Stimulated activated naive CD8-positive, alpha-beta T cell treated with anti-CD3 and anti-CD28 coated beads, Interleukin-15, amount 100 ng/mL, for 72 hours (primary cell): ENCODE data around the gene XPNPEP3.

Experiments used
- ATAC-seq: fragments of 150-1000 bp; cut with Tn5 transposase; 2 replicates; pipeline ENCODE4 v1.10.0; 2021; ENCODE audit warnings: mild to moderate bottlenecking, moderate library complexity
- DNase-seq, 2 donors: peaks; one replicate each; pipeline ENCODE4 v3.0.0; 2021 to 2022
- H3K27ac Mint-ChIP-seq, 2 donors: one replicate each; pipeline ENCODE4 v1.8.0; 2022; ENCODE audit warnings: mild to moderate bottlenecking in 2 of 2, mixed read lengths in 2 of 2, moderate library complexity in 2 of 2
- H3K27me3 Mint-ChIP-seq: one replicate; pipeline ENCODE4 v1.8.0; 2022; ENCODE audit warnings: mixed read lengths
- H3K4me1 Mint-ChIP-seq: one replicate; pipeline ENCODE4 v1.8.0; 2022; ENCODE audit warnings: mild to moderate bottlenecking, mixed read lengths
- H3K4me3 Mint-ChIP-seq, 2 donors: one replicate each; pipeline ENCODE4 v1.8.0; 2022; ENCODE audit warnings: mild to moderate bottlenecking in 2 of 2, mixed read lengths in 2 of 2, moderate library complexity in 1 of 2
- H3K9me3 Mint-ChIP-seq, 2 donors: one replicate each; pipeline ENCODE4 v1.8.0; 2022; ENCODE audit warnings: mixed read lengths in 2 of 2

XPNPEP3 gene

GRCh38 chr22:40953471-40953870 lies 96.5 kb downstream of the XPNPEP3 start:
- H3K9me3 Mint-ChIP-seq: no peaks in the 10 kb centered on the region
- H3K27me3 Mint-ChIP-seq: no peaks in the 10 kb centered on the region
- ATAC-seq (no peak), DNase-seq (no peak)
- H3K27ac Mint-ChIP-seq: peak overlapping the region in 1 of 2 donors; percentile 37
- H3K4me1 Mint-ChIP-seq: peaks cover 26% of the 10 kb centered on the region
- peak overlapping the region; percentile 99 for H3K4me3 Mint-ChIP-seq

- Mint-ChIP-seq H3K9me3 (no peaks in the 10 kb centered on the region), H3K27me3 (no peaks in the 10 kb centered on the region), H3K27ac (peak overlapping the region; percentile 29 to 67), H3K4me1 (peaks cover 32% of the 10 kb centered on the region), H3K4me3 (no peak overlapping the region)
- DNase-seq (no peak), ATAC-seq (no peak)
Measured at GRCh38 chr22:40954113-40954512, 97.2 kb downstream of the XPNPEP3 start.

GRCh38 chr22:40955571-40955970 lies 98.6 kb downstream of the XPNPEP3 start:
- no peak overlapping the region for H3K27ac Mint-ChIP-seq
- no peak overlapping the region for H3K4me3 Mint-ChIP-seq
- no peak for DNase-seq
- no peaks in the 10 kb centered on the region for H3K9me3 Mint-ChIP-seq
- no peaks in the 10 kb centered on the region for H3K27me3 Mint-ChIP-seq
- ATAC-seq: no peak
- peaks cover 39% of the 10 kb centered on the region for H3K4me1 Mint-ChIP-seq

GRCh38 chr22:40957601-40958000 lies 100.7 kb downstream of the XPNPEP3 start:
- ATAC-seq (no peak), DNase-seq (no peak)
- H3K9me3 Mint-ChIP-seq: no peaks in the 10 kb centered on the region

GRCh38 chr22:40958299-40958698 lies 101.4 kb downstream of the XPNPEP3 start:
- Mint-ChIP-seq H3K27me3 (no peaks in the 10 kb centered on the region), H3K27ac (peak overlapping the region in 1 of 2 donors; percentile 16)

More at GRCh38 chr22:40957601-40958000, 100.7 kb downstream of the XPNPEP3 start:
- peaks cover 41% of the 10 kb centered on the region for H3K4me1 Mint-ChIP-seq
- H3K4me3 Mint-ChIP-seq: no peak overlapping the region
- no peaks in the 10 kb centered on the region for H3K27me3 Mint-ChIP-seq
- H3K27ac Mint-ChIP-seq: no peak overlapping the region

GRCh38 chr22:40960145-40960544 lies 103.2 kb downstream of the XPNPEP3 start:
- peaks cover 17% of the 10 kb centered on the region for H3K4me1 Mint-ChIP-seq
- peak overlapping the region in 1 of 2 donors; percentile 48 for H3K27ac Mint-ChIP-seq
- no peaks in the 10 kb centered on the region for H3K9me3 Mint-ChIP-seq
- no peak overlapping the region for H3K4me3 Mint-ChIP-seq
- ATAC-seq (no peak), DNase-seq (no peak)
- H3K27me3 Mint-ChIP-seq: no peaks in the 10 kb centered on the region

More at GRCh38 chr22:40958299-40958698, 101.4 kb downstream of the XPNPEP3 start:
- ATAC-seq (no peak), DNase-seq (no peak)
- Mint-ChIP-seq H3K9me3 (no peaks in the 10 kb centered on the region), H3K4me3 (no peak overlapping the region), H3K4me1 (peaks cover 35% of the 10 kb centered on the region)

- Mint-ChIP-seq H3K27ac (peak overlapping the region; percentile 1 to 82), H3K27me3 (no peaks in the 10 kb centered on the region), H3K4me1 (peaks cover 6% of the 10 kb centered on the region), H3K9me3 (no peaks in the 10 kb centered on the region), H3K4me3 (no peak overlapping the region)
- DNase-seq: no peak
- ATAC-seq: no peak
Measured at GRCh38 chr22:40965936-40966725, 109.2 kb downstream of the XPNPEP3 start.

GRCh38 chr22:40966726-40967085 lies 109.8 kb downstream of the XPNPEP3 start:
- Mint-ChIP-seq H3K27me3 (no peaks in the 10 kb centered on the region), H3K4me3 (no peak overlapping the region), H3K27ac (no peak overlapping the region), H3K4me1 (peaks cover 6% of the 10 kb centered on the region), H3K9me3 (no peaks in the 10 kb centered on the region)
- DNase-seq: no peak
- ATAC-seq: no peak

GRCh38 chr22:40967111-40967760 lies 110.3 kb downstream of the XPNPEP3 start:
- Mint-ChIP-seq H3K9me3 (no peaks in the 10 kb centered on the region), H3K4me3 (no peak overlapping the region), H3K4me1 (peaks cover 6% of the 10 kb centered on the region), H3K27me3 (no peaks in the 10 kb centered on the region), H3K27ac (no peak overlapping the region)
- DNase-seq (no peak), ATAC-seq (no peak)

GRCh38 chr22:40972587-40972986 lies 115.6 kb downstream of the XPNPEP3 start:
- Mint-ChIP-seq H3K4me3 (no peak overlapping the region), H3K4me1 (peaks cover 6% of the 10 kb centered on the region), H3K27ac (no peak overlapping the region), H3K27me3 (no peaks in the 10 kb centered on the region), H3K9me3 (no peaks in the 10 kb centered on the region)
- ATAC-seq (no peak), DNase-seq (no peak)

- no peak overlapping the region for H3K4me3 Mint-ChIP-seq
Measured at GRCh38 chr22:40973144-40973543, 116.2 kb downstream of the XPNPEP3 start.

GRCh38 chr22:40975366-40975765 lies 118.4 kb downstream of the XPNPEP3 start:
- DNase-seq (no peak), ATAC-seq (no peak)
- Mint-ChIP-seq H3K27me3 (no peaks in the 10 kb centered on the region), H3K4me3 (no peak overlapping the region), H3K4me1 (peaks cover 3% of the 10 kb centered on the region), H3K27ac (no peak overlapping the region), H3K9me3 (no peaks in the 10 kb centered on the region)

More at GRCh38 chr22:40973144-40973543, 116.2 kb downstream of the XPNPEP3 start:
- Mint-ChIP-seq H3K27ac (peak overlapping the region in 1 of 2 donors; percentile 85), H3K9me3 (no peaks in the 10 kb centered on the region), H3K4me1 (peaks cover 6% of the 10 kb centered on the region), H3K27me3 (no peaks in the 10 kb centered on the region)
- no peak for ATAC-seq
- DNase-seq: no peak

- H3K27ac Mint-ChIP-seq: no peak overlapping the region
- H3K27me3 Mint-ChIP-seq: no peaks in the 10 kb centered on the region
- no peak for DNase-seq
- no peaks in the 10 kb centered on the region for H3K9me3 Mint-ChIP-seq
- H3K4me3 Mint-ChIP-seq: no peak overlapping the region
- no peak for ATAC-seq
- no peaks in the 10 kb centered on the region for H3K4me1 Mint-ChIP-seq
Measured at GRCh38 chr22:40976866-40977700, 120.1 kb downstream of the XPNPEP3 start.

GRCh38 chr22:40979198-40979597 lies 122.2 kb downstream of the XPNPEP3 start:
- Mint-ChIP-seq H3K4me3 (no peak overlapping the region), H3K27ac (no peak overlapping the region), H3K4me1 (no peaks in the 10 kb centered on the region), H3K27me3 (no peaks in the 10 kb centered on the region), H3K9me3 (no peaks in the 10 kb centered on the region)
- ATAC-seq: no peak
- no peak for DNase-seq

- no peaks in the 10 kb centered on the region for H3K27me3 Mint-ChIP-seq
- no peak for ATAC-seq
- no peaks in the 10 kb centered on the region for H3K9me3 Mint-ChIP-seq
- no peak for DNase-seq
- no peak overlapping the region for H3K4me3 Mint-ChIP-seq
- no peak overlapping the region for H3K27ac Mint-ChIP-seq
- H3K4me1 Mint-ChIP-seq: no peaks in the 10 kb centered on the region
Measured at GRCh38 chr22:40979871-40980270, 122.9 kb downstream of the XPNPEP3 start.
